GM18861 (cell line): ENCODE data around the gene OR11G2.
"Not testable (repeated sequence)": the region's sequence is repeated elsewhere in the genome, so short reads cannot be mapped to it uniquely, and the experiment has no call there.

Experiments used
- ATAC-seq: cut with Tn5 transposase; IDR thresholded peaks from one replicate; pipeline ENCODE4 v1.9.1; 2021; ENCODE audit not compliant: unreplicated experiment

OR11G2 gene

GRCh38 chr14:20223410-20223809 is 32.7 kb downstream of the OR11G2 start, which contains the start of gene OR11H6:
Gene OR11H6 (plus strand): TSS chr14:20223710. CDS start chr14:20223710, 0 bp downstream.
- no peak for ATAC-seq

DNA sequence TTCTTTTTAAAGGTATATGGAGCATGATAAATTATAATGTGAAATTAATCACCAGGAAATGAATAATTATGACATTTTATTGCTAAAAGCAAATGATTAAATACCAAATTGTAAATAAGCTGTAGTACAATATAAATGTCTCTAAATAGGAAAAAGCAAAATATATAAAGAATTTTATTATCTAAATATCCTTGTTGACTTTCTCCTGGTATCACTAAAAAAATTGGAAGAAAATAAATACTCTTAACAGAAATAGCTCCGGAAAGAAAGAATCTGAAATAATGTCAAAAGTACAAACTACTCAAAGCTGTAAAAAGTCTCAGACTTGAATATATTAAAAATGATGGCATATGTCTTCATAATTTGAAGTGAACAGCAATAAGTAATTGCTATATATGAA is 38.0 kb downstream of the OR11G2 start, which contains the start of gene OR11H7:
Gene OR11H7, plus strand, starts transcription at position 301 of the 400 bp plus-strand sequence.
- ATAC-seq = no peak

GRCh38 chr14:20235415-20235814 is 44.7 kb downstream of the OR11G2 start:
- not testable (repeated sequence) for ATAC-seq

DNA sequence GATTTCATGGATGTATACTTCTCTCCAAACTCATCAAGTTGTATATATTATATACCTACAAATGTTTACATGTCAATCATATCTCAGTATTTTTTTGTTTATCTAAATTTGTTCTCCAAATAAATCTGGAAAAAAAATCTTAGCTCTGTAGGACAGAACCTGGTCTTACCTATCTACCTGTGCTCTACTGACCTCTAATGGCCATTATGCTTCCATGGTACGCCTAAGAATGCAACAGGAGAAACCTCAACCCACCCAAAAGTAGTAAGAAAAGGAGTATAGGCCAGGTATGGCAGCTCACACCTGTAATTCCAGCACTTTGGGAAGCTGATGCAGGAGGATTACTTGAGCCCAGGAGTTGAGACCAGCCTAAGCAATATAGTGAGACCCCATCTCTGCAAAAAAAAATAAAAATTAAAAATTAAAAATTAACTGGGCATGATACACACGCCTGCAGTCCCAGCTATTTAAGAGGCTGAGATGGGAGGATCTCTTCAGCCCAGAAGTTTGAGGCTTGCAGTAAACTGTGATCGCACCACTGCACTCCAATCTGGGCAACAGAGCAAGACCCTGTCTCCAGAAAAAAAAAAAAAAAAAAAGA is 57.0 kb downstream of the OR11G2 start:
- no peak for ATAC-seq
